ENCODE data around the gene TMTC1. TPM values are rescaled to one million over a fixed set of nuclear protein-coding genes. Genes with fewer than 3 reads are reported as not detected.

The TMTC1 gene
- total and polyA plus RNA-seq, 2 donors (not counting 1 experiment from before 2014, with no cell fraction given): not detected

DNA sequence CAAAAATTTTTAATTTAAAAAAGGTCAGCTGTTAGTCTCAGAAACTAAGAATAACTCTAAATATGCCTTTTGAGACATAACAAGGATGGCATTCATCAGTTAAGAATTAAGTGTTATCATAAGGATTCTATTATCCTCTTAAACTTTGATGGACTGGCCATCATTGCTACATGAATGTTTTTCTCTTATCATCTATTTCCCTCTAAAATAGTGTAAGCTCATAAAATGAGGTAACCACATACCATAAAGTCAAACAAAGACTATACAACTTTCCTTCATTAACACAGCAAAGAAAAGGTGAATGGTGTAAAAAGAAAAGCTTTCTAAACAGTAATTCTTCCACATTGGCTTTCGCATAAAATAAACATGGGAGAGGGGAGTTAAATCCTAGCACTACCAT is 41.1 kb downstream of the TMTC1 start:
- no peak overlapping the region for H3K27ac Mint-ChIP-seq
- no peaks in the 10 kb centered on the region for H3K9me3 ChIP-seq (ENCODE audit: control extremely low read depth in 1 of 3, control insufficient read depth in 2 of 3, insufficient read depth in 1 of 3, low read length in 2 of 3)
- no peaks in the 10 kb centered on the region for H3K9me3 Mint-ChIP-seq (ENCODE audit: insufficient read depth)
- no peak overlapping the region for H3K4me3 ChIP-seq (ENCODE audit: control extremely low read depth in 1 of 5, extremely low read depth in 1 of 5, insufficient read depth in 1 of 5, low read depth in 2 of 5, low read length in 4 of 5)
- H3K9ac ChIP-seq (ENCODE audit: low read length): no peak overlapping the region
- H3K4me1 Mint-ChIP-seq: no peaks in the 10 kb centered on the region
- WGBS (ENCODE audit: insufficient coverage): no CpG with 5 or more reads among the region's 1 CpG
- TF ChIP-seq, protein P1, sequence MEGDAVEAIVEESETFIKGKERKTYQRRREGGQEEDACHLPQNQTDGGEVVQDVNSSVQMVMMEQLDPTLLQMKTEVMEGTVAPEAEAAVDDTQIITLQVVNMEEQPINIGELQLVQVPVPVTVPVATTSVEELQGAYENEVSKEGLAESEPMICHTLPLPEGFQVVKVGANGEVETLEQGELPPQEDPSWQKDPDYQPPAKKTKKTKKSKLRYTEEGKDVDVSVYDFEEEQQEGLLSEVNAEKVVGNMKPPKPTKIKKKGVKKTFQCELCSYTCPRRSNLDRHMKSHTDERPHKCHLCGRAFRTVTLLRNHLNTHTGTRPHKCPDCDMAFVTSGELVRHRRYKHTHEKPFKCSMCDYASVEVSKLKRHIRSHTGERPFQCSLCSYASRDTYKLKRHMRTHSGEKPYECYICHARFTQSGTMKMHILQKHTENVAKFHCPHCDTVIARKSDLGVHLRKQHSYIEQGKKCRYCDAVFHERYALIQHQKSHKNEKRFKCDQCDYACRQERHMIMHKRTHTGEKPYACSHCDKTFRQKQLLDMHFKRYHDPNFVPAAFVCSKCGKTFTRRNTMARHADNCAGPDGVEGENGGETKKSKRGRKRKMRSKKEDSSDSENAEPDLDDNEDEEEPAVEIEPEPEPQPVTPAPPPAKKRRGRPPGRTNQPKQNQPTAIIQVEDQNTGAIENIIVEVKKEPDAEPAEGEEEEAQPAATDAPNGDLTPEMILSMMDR (IDR thresholded peaks at IDR 0.05): no peak
- no peak for TF ChIP-seq EZH2 (IDR thresholded peaks at IDR 0.05; ENCODE audit: borderline replicate concordance, insufficient read depth, low read depth, low read length, poor library complexity, severe bottlenecking)
- no peak overlapping the region for H3K27ac ChIP-seq (ENCODE audit: low read length in 2 of 2)
- H2AFZ ChIP-seq (ENCODE audit: insufficient read depth, low read depth, low read length, poor library complexity, severe bottlenecking): no peak overlapping the region
- no peak for ATAC-seq (ENCODE audit: low read depth)
- no peaks in the 10 kb centered on the region for H3K27me3 ChIP-seq (replicated peaks in 1 of 4; ENCODE audit: control extremely low read depth in 1 of 4, control insufficient read depth in 3 of 4, insufficient read depth in 4 of 4, low read length in 3 of 4)
- H4K20me1 ChIP-seq (ENCODE audit: control insufficient read depth, insufficient read depth, low read length, poor library complexity, severe bottlenecking): no peaks in the 10 kb centered on the region
- H3K27me3 Mint-ChIP-seq: no peaks in the 10 kb centered on the region
- no peak overlapping the region for H3K4me2 ChIP-seq (replicated peaks; ENCODE audit: low read depth, low read length, poor library complexity, severe bottlenecking)
- H3K79me2 ChIP-seq (ENCODE audit: control insufficient read depth, insufficient read depth, low read length): no peaks in the 10 kb centered on the region
- H3K36me3 ChIP-seq (replicated peaks in 1 of 2; ENCODE audit: control extremely low read depth in 1 of 2, control insufficient read depth in 1 of 2, extremely low read depth in 1 of 2, insufficient read depth in 2 of 2, low read length in 1 of 2): no peaks in the 10 kb centered on the region
- CTCF ChIA-PET: no interaction called here
- H3K4me3 Mint-ChIP-seq: no peak overlapping the region
- intact Hi-C loops (cut with micrococcal nuclease): no loop called here
- H3K4me1 ChIP-seq (ENCODE audit: control insufficient read depth in 2 of 2, insufficient read depth in 2 of 2, low read length in 2 of 2): no peaks in the 10 kb centered on the region
- DNase-seq: no peak
- POLR2A ChIA-PET: no interaction called here

DNA sequence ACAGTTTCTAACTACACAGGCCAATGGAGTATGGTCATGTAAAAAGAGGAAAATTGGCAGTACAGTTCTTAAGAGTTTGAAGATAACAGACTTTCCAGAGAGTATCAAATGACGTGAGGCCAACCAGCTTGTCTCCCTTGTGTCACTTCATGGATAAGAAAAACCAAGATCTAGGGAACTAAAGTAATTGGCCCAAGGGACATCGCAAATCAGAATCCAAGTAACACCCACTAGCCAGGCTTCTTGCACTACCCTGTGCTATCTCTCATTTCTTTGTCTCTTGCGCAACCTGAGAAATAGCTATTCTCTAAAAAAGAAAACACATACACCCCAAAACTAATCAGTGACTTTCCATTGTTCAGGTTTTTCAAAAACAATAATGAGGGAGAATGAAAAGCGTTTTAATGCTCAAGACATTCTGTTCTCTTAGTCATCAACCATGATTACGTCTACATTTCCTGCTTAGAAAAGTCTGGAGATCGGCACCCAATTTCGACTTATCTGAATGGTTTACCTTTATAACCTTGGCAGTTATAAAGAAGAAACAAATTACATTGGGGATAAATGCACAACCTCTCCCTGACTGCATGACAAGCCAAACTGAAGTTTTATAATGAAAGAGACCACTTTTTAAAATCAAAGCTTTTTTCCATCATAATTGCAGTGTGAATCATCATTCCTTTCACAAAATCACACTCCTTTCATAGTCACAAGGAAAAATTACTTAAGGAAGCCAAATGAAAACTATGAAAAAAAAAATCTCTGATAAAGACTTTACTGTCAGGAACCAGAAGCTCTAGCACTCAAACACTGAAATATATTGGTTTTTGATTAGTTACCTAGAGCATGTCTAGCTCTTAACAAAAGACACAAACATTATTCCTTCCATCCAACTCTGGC is 42.1 kb downstream of the TMTC1 start:
- Histone ChIP-seq H4K20me1 (ENCODE audit: control insufficient read depth, insufficient read depth, low read length, poor library complexity, severe bottlenecking) (no peaks in the 10 kb centered on the region), H3K4me2 (replicated peaks; ENCODE audit: low read depth, low read length, poor library complexity, severe bottlenecking) (no peak overlapping the region), H3K36me3 (replicated peaks in 1 of 2; ENCODE audit: control extremely low read depth in 1 of 2, control insufficient read depth in 1 of 2, extremely low read depth in 1 of 2, insufficient read depth in 2 of 2, low read length in 1 of 2) (no peaks in the 10 kb centered on the region), H3K9ac (ENCODE audit: low read length) (no peak overlapping the region), H3K4me3 (ENCODE audit: control extremely low read depth in 1 of 5, extremely low read depth in 1 of 5, insufficient read depth in 1 of 5, low read depth in 2 of 5, low read length in 4 of 5) (no peak overlapping the region), H3K4me1 (ENCODE audit: control insufficient read depth in 2 of 2, insufficient read depth in 2 of 2, low read length in 2 of 2) (no peaks in the 10 kb centered on the region), H2AFZ (ENCODE audit: insufficient read depth, low read depth, low read length, poor library complexity, severe bottlenecking) (no peak overlapping the region), H3K79me2 (ENCODE audit: control insufficient read depth, insufficient read depth, low read length) (no peaks in the 10 kb centered on the region), H3K27ac (ENCODE audit: low read length in 2 of 2) (no peak overlapping the region), H3K27me3 (replicated peaks in 1 of 4; ENCODE audit: control extremely low read depth in 1 of 4, control insufficient read depth in 3 of 4, insufficient read depth in 4 of 4, low read length in 3 of 4) (no peaks in the 10 kb centered on the region), H3K9me3 (ENCODE audit: control extremely low read depth in 1 of 3, control insufficient read depth in 2 of 3, insufficient read depth in 1 of 3, low read length in 2 of 3) (peaks cover 0 to 5% (median 0%) of the 10 kb centered on the region in 3 donors)
- WGBS (ENCODE audit: insufficient coverage): 90% methylated on average over 2 of the region's 7 CpGs
- TF ChIP-seq, protein P1 (IDR thresholded peaks at IDR 0.05): no peak
- no peak for TF ChIP-seq EZH2 (IDR thresholded peaks at IDR 0.05; ENCODE audit: borderline replicate concordance, insufficient read depth, low read depth, low read length, poor library complexity, severe bottlenecking)
- DNase-seq (no peak), ATAC-seq (ENCODE audit: low read depth) (no peak)
- Mint-ChIP-seq H3K27me3 (no peaks in the 10 kb centered on the region), H3K4me3 (no peak overlapping the region), H3K4me1 (no peaks in the 10 kb centered on the region), H3K27ac (no peak overlapping the region), H3K9me3 (ENCODE audit: insufficient read depth) (peaks cover 2% of the 10 kb centered on the region)
- CTCF ChIA-PET: no interaction called here
- POLR2A ChIA-PET: no interaction called here
- intact Hi-C loops (cut with micrococcal nuclease): no loop called here

All from B cell (primary cell).